Kidney capillary endothelial cell (primary cell): ENCODE data around the gene MYO16.

Experiments used
- DNase-seq: peaks from one replicate; pipeline ENCODE4 v3.0.0-alpha.2; 2018; ENCODE audit warnings: low spot score

The MYO16 gene

DNA sequence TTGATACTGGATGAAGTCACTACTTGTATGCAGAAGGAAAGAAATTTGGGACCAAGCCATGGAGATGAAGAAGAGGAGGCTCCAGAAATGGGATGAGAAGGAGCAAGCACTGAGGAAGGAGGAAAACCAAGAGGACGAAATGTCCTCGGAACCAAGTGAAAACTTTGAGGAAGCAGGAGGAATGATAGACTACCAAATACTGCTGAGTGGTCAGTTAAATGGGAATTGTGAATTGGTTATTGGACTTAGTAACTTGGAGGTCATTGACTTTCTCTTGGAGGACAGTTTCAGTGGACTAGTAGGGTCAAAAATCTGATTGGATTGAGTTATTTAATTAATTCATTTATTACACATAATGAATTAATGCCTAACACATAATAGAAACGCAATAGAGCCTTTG lies 167.9 kb downstream of the MYO16 start:
- no peak for DNase-seq

DNA sequence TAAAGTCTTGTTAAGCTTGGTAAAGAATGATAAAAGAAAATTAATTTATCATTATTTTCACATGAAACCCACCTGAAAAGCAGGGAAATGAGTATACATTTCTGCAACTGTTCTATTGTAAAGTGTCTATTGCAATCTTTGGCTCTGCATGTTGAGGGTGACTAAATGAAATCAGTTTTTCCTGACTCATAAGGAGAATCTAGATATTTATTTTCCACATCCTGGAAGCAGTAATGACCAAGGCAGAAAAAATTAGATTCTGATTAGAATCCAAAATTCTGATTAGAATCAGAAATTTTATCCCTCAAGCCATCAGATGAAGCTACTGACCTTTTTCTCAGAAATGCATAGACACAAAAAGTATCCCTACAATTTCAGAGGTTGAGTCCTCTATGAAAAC lies 178.4 kb downstream of the MYO16 start:
- no peak for DNase-seq

DNA sequence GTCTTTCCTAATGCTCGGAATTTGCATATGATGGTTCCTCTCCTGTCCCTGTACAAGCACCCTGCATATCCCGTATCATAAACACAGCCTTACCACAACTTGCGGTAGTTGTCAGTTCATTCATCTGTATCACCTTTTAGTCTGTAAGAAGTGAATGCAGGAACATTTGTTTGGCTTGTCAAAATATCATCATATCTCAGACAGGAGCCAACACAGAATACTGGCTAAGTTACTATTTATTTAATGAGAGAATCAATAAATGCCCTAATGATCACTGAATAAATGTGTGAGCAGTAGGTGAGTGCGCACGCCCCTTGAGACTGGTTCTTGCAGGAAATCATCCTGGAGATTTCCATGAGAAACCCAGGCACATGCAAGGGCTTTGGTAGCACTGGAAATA lies 182.8 kb downstream of the MYO16 start:
- no peak for DNase-seq

DNA sequence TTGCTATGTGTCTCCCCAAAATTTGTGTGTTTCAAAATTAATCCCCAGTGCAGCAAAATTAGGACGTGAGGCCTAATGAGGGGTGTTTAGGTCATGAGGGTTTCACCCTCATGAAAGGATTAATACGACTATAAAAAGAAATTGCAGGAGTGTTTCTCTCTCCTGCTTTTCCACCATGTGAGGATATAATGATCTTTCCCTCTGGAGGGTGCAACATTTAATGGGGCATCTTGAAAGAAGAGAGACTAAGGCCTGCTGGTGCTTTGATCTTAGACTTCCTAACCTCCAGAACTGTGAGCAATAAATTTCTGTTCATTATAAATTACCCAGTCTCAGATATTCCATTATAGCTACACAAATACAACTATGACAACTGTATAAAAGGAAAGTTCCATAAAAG lies 183.2 kb downstream of the MYO16 start:
- no peak for DNase-seq

DNA sequence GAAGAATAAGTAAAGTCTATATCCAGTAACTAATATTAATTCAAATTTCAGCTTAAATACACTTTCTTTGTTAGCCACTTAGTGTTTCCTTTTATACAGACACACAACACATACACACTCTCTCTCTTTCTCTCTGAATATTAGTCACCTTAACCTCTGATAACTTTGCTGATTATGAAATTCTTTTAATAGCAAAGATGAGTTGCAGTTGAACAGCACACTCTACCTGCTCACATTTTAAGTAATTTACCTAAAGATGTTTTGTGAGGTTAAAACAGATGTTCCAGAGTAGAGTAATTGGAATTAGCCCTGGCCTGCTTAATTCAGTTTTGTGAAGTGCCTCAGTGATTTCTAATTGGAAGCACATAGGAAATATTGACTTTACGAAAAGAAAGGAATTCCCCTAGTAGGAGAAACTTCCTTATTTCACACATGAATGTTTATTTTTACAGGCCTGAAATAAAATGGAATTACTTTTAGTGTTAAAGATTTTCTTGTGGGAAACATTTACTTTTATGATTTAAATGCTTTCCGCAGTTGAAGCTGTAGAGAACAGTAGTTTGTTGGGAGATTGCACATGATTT lies 184.3 kb downstream of the MYO16 start:
- DNase-seq = no peak

DNA sequence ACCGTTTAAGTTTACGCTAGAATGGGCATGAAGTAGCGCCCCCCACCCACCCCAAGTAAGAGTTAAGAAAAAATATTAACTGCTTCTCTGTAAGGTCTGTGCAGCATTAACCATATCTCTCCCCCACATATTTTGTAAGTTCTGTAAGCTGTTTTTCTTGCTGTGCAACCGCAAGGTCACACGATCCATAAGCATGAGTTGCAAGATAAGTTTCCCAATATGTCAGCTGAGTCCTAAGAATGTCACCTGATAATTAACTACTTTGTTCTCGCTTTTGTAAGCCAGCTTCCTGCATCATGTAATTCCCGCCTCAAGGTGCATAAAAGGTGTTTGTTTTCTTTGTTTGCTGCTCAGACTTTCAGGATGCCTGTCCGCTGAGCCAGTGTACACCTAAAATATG lies 187.0 kb downstream of the MYO16 start:
- no peak for DNase-seq

DNA sequence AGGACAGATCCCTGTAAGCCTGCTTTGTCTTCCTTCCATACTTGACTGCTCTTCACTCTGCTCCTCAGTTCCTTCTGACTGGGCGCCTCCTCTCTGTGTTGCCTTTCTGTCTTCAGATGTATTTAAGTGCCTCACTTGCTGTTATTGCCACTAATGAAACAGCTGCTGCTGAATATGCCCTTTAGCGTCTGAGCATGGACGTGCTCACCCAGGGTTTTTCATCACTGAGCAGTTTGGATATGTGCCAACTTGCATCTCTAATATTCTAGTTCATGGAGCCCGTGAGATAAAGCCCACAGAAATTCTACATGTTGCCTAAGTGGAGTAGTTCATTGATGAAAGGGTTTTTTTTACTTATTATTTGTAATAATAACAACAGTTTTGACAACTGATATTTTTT lies 198.2 kb downstream of the MYO16 start:
- DNase-seq = no peak

DNA sequence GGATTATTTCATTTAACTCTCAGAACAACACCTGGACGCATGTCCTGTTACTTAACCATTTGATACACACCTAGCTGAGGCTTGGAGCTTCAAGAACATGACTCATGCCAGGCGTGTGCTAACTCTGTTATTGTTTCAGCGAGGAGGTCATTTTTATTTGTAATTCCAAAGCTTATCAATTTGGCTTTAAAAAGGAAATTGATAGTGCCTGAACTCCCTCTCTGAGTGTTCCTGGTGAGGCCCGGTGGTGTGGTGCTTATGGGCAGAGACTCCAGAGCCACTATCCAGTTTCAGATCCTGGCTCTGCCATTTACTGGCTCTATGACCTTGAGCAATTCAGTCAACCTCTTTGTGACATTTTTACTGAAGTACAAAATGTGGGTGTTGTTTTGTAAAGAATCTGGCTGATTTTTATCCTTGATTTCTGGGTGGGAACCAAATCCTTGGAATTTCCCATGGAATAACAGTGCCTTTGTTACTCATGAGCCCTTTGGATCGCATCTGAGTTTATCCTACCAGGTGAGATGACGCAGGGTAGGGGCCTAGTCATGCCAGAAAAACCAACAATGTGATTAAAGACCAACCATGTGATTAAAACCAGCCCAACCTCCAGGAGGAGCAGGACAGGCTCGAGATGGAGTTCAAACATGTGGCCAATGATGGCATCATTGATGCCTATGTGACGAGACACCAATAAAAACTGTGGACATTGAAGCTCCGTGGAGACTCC lies 198.8 kb downstream of the MYO16 start:
- DNase-seq = no peak

DNA sequence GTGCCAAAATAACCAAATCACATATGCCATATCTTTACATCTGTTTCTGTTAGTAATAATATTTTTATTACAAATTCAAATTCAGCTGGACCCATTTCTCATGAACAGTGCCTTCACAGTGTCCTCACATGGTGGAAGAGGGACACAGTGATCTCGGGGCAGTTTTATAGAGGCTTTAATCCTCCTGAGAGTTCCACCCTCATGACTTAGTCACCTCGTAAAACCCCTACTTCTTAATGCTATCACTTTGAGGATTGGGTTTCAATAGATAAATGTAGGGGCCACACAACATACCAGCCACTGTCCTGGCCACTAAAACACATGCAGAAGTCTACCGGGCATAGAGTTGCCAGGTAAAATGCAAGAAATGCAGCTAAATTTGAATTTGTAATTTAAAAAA lies 201.5 kb downstream of the MYO16 start:
- no peak for DNase-seq

DNA sequence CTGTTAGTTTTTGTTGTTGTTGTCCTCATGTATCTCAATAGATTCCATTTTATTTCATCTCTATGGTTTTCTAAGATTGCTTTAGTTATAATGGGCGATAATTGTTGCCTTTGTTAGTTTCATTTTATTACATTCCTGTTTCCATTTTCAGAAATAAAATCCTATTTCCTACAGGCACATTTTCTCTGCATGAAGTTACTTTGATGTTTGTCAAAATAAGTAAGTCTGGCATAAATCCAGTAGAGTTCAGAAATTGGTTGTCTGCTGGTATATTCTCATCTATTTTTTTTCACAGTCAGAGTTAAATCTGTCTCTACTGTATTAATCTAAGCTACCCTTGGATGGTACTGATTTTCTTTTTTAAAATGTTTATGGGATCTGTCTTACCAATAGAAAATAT lies 204.1 kb downstream of the MYO16 start:
- DNase-seq = no peak

DNA sequence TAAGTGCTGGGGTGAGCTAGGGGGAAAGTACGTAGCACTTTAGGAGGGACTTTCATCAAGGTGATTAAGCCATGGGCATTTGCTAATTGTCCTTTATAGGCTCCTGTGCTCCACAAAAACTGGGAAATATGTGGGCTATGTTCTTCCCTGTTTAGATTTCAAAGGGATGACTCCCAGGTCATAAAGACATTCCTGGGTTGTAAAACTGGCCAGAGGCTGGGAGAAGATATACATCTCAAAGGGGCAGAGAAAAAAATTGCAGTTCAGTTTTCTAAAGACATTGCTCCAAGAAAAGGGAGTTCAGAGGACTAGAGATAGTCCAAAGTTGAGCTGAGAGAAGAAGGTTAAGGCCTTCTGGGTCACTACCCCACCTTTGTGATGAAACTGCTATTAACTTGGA lies 204.8 kb downstream of the MYO16 start:
- no peak for DNase-seq

DNA sequence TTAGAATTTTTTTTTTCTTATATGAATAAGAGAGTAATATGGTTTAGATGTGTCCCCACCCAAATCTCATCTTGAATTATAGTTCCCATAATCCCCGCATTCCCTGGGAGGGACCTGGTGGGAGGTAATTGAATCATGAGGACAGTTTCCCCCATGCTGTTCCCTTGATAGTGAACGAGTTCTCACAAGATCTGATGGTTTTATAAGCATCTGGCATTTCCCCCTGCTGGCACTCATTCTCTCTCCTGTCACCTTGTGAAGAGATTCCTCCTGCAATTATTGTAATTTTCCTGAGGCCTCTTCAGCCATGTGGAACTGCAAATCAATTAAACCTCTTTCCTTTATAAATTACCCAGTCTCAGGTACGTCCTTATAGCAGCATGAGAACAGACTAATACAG lies 205.7 kb downstream of the MYO16 start:
- DNase-seq = no peak

DNA sequence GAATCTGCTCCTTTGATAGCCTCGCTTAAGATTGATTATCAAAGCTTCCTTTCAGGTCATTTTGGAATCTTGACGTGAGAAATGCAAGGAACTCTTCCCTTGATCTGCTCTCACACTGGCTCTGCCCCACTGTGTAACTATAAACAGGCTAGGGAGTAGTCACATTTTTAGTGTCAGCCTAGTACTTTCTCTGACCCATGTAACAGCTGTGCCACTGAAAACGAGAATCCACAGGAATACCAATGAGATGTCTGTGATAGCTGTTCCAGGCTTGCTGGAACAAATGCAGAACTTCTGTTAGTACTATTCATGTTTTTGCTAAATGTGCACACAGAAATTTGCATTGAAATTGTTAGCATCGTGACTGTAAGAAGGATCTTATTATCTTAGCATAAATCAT lies 221.3 kb downstream of the MYO16 start:
- DNase-seq = no peak

DNA sequence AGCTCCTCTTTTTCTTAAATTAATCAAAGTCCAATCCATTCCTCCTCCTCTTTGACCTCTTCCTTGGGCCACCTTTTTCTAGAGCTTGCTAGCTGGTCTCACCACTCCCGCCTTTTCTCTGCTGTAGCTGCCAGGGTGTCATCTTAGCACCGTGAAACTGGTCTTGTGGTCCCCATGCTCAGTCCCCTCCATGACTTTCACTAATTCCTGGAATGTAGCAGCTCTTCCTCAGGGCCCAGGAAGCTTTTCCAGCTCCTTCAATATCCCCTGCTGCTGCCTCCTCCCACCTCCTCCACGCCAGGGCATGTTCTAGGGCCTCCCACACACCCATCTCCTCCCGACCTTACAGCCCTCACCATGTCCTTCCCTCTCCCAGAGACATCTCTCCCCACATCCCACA lies 222.2 kb downstream of the MYO16 start:
- no peak for DNase-seq

DNA sequence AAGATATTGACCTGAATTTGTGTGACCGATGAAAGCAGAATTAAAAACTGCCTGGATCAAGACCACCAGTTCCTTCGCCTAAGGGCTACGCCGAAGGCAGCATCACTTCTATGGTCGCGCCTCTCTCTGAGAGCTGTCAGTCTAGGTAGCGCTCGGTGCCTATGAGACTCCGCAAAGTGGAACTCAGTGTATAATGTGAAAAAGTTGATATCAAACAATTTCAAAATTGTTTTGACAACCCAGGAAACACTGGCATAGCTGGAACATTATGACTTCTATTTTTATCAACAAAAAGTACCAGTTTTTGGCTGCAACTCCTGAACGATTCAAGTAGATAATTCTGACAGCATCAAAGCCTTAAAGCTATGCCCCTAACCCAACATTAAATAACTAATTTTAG lies 223.6 kb downstream of the MYO16 start:
- DNase-seq = no peak

DNA sequence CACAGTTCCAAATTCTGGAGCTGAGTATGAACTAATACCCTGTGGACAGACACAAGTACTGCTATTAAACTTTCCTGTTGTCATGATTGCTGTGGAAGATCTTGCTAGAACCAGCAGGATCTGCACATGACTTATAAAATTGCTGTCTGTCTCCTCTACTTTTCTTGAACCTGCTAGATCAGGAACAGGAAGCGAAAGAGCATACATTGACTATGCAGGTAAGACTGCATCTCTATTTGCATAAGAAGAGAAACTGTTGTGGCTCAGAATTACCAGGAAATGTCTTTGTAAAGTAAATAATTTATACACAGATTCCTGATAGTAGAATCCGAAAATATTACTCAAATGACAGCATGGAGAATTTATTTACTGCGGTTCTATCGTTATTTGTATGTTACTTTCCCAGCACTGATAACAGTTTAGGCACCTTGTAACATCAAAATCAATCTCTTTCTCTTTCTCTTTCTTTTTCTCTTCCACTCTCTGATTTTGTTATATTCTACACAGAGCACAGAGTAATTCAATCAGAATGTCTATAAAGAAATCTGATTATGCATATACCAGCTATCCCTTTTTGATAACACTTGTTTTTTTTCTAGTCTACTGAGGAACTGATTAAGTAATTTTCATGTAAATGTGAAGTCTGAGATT lies 226.5 kb downstream of the MYO16 start:
- DNase-seq = no peak

DNA sequence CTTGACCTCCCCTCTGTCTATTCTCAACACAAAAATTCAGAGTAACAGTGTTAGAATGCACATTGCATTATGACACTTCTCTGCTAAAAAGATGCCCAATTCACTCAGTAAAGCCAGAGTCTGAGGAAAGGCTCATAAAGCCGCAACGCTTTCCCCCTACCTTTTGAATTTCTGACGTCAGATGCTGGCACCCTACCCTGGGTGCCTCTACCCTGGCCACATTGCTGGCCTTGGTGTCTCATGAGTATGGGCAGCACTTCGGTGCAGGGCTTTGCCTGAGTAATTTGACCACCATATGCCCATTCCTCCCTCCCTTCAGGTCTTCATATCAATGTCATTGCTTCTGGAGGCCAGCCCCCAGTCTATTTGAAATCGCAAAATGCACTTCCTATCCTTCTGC lies 229.3 kb downstream of the MYO16 start:
- DNase-seq = no peak

DNA sequence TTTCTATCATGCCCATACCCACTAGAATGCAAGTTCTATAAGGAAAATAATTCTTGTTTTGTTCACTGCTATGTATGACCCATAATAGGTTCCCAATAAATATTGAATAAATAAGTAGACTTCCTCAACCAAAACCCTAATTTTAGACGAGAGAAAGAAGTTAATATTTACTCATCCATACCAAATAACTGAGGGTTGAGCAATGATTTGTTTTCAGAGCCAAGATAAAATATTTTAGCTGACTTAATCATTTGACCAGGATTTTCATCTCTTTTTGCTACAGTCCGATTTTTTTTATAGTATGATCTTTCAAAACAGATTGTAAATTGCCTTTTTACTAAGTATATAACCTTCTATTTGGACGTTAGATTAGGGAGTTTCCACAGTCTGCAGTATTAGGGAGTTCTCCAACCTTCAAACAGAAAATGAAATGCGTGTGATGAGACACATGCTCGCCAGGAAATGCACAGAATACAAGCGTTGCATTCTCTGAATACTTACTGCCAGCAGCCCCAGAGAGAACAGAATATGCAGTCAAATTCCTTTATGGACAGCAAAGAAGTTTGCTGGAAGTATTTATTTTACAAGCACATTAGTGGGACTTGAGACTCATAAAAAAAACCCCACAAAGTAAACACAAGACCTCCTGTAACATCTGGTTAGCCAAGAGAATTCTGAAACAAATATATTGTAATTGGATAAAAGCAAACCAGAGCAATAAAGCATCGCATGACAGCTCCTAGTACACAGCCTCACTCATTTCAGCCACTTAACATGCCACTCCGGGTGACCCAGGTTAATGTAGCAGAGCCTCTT lies 230.0 kb downstream of the MYO16 start:
- no peak for DNase-seq

DNA sequence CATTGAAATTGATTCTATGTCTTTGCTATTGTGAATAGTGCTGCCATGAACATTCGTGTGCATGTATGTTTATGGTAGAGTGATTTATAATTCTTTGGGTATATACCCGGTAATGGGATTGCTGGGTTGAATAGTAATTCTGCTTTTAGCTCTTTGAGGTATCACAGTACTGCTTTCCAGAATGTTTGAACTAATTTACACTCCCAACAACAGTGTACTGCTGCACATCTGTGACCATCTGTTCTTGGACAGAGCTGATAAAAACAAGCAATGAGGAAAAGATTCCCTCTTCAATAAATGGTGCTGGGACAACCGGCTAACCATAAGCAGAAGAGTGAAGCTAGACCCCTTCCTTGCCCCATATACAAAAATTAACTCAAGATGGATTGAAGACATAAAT lies 231.0 kb downstream of the MYO16 start:
- no peak for DNase-seq

DNA sequence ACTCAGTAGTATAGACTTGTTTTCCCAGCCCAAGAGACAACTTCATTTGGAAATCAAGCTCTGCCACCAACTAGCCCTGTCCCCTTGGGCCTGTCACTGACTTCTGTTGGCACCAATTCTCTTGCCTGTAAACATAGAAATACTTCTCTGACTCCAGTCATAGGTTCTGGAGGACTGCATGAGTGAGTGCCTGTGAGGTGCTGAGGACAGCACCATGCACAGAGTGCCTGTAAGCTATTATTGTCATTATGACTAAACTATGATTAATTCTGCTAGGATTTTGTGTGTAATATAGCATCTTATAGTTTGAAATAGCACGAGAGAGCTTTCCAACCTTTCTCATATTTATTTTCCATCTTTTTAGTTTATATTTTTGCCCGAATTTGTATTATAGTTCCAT lies 247.9 kb downstream of the MYO16 start:
- no peak for DNase-seq

DNA sequence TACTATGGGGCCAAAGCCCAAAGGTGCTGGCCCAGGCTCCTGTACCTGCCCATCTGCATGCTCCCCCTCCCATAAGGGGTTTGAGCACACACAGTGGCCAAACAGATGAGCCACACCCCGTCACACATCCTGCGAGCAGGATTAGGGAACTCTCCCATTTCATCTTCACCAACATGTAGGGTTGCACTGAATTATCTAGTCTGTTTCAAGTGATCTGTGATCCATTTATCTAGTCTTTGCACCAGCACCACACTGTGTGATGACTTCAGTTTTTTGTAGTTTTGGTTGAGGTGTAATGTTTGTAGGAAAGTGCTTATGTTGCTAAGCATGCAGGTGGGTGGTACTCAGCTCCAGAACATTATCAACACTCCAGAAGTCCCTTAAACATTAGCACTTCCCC lies 249.3 kb downstream of the MYO16 start:
- no peak for DNase-seq

DNA sequence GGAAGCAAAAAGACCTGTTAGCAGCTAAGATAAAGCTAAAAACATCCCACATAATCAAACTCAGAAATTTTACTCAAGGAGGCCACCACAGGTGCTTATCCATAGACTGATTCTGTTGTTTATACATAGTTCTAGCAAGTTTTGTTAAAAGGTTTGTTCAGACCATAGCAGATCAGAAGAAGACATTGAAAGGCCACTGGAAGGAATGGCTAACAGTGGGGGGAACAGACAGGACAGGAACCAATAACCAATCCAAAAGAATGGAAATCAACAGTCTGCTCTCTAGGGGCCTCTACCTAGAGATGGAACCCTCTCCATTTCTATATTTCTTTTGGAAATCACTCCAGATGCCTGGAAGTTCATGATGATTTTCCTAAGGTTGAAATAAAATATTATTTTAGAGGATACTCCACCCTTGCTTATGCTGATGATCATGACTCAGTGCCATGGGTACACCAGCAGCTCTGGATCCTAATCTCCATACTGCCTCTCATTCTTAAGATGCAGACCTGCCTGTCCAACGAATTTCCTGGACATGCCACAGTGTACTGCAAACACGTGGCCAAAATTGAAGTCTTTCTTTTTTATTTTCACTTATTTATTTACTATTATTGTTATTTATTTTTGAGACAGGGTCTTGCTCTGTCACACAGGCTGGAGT lies 260.0 kb downstream of the MYO16 start:
- no peak for DNase-seq
